Mesendoderm (in vitro differentiated cells): ENCODE measurements around the gene GLI3.

Experiments
- DNase-seq: peaks from one replicate; pipeline ENCODE4 v3.0.0; 2013
- H2AK5ac ChIP-seq: 2 replicates; pipeline ENCODE4 v1.6.1; 2013; ENCODE audit warnings: low read length, inconsistent platforms
- H2BK120ac ChIP-seq: 2 replicates; pipeline ENCODE4 v1.6.1; 2013; ENCODE audit warnings: low read depth, mild to moderate bottlenecking, low read length, moderate library complexity, mixed read lengths
- H2BK15ac ChIP-seq: replicated peaks from 2 replicates; pipeline ENCODE4 v1.6.1; 2013; ENCODE audit warnings: low read depth, mild to moderate bottlenecking, moderate library complexity
- H2BK5ac ChIP-seq: 2 replicates; pipeline ENCODE4 v1.6.1; 2013; ENCODE audit warnings: low read length, inconsistent platforms
- H3K18ac ChIP-seq: 2 replicates; pipeline ENCODE4 v1.6.1; 2013; ENCODE audit warnings: mild to moderate bottlenecking, low read length, mixed read lengths
- H3K23ac ChIP-seq: one replicate; pipeline ENCODE4 v1.6.1; 2013; ENCODE audit warnings: low read length
- H3K27ac ChIP-seq: 2 replicates; pipeline ENCODE4 v1.5.1; 2013; ENCODE audit warnings: low read depth, mild to moderate bottlenecking, inconsistent platforms, low read length, moderate library complexity
- H3K27me3 ChIP-seq: 2 replicates; pipeline ENCODE4 v1.6.1; 2013; ENCODE audit warnings: low read length, control low read depth, mild to moderate bottlenecking, inconsistent platforms; ENCODE audit not compliant: insufficient read depth, poor library complexity
- H3K36me3 ChIP-seq: 2 replicates; pipeline ENCODE4 v1.6.1; 2013; ENCODE audit warnings: low read length, inconsistent platforms; ENCODE audit not compliant: control insufficient read depth, insufficient read depth
- H3K4ac ChIP-seq: one replicate; pipeline ENCODE4 v1.6.1; 2013; ENCODE audit warnings: low read depth, mild to moderate bottlenecking, low read length, moderate library complexity
- H3K4me1 ChIP-seq: 2 replicates; pipeline ENCODE4 v1.6.1; 2013; ENCODE audit warnings: low read depth, low read length, inconsistent platforms; ENCODE audit not compliant: control insufficient read depth
- H3K4me2 ChIP-seq: 2 replicates; pipeline ENCODE4 v1.6.1; 2013; ENCODE audit warnings: low read length
- H3K4me3 ChIP-seq: 2 replicates; pipeline ENCODE4 v1.5.1; 2013; ENCODE audit warnings: mild to moderate bottlenecking, low read length
- H3K56ac ChIP-seq: one replicate; pipeline ENCODE4 v1.6.1; 2013; ENCODE audit warnings: low read length
- H3K79me1 ChIP-seq: 2 replicates; pipeline ENCODE4 v1.6.1; 2013; ENCODE audit warnings: low read length, inconsistent platforms
- H3K79me2 ChIP-seq: 2 replicates; pipeline ENCODE4 v1.6.1; 2013; ENCODE audit warnings: mild to moderate bottlenecking, low read length; ENCODE audit not compliant: control insufficient read depth, insufficient read depth
- H3K9ac ChIP-seq: 2 replicates; pipeline ENCODE4 v1.6.1; 2013; ENCODE audit warnings: low read length, inconsistent platforms
- H4K5ac ChIP-seq: one replicate; pipeline ENCODE4 v1.6.1; 2013; ENCODE audit warnings: low read length
- H4K8ac ChIP-seq: one replicate; pipeline ENCODE4 v1.6.1; 2013; ENCODE audit warnings: low read depth, mild to moderate bottlenecking, control low read depth, low read length, moderate library complexity
- WGBS: extraction: QIAGEN DNeasy Blood & Tissue Kit; methylation state at CpG from one replicate; pipeline ENCODE4 v1.1.7; 2013; ENCODE audit warnings: low lambda C conversion rate, missing lambda C conversion rate; ENCODE audit not compliant: insufficient coverage; ENCODE audit errors: extremely low coverage; 5-methylcytosine and 5-hydroxymethylcytosine counted together

The GLI3 gene

DNA sequence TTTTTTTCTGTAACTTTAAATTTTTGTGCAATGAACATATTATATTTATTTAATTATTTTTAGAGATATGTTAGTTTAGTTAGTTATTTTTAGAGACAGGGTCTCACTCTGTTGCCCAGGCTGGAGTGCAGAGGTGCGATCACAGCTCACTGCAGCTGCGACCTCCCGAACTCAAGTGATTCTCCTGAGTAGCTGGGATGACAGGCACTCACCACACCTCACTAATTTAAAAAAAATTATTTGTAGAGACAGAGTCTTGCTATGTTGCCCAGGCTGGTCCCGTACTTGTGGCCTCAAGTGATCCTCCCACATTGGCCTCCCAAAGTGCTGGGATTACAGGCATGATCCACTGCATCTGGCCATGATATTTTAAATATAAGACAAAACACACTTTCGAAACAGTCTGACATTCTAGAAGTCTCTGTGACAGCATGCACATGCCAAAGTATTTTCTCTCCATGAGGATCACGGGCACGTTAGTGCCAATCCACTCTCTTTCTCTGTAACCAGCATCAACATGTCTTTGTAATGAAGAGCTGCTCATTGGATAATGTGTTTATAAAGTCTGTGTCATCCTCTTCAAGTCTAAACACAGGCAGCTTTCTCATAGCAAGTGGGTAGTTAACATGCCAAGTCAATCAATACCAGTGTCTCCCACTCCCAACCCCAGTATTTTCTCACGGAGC is 137.4 kb downstream of the GLI3 start:
- no peak overlapping the region for H3K4ac ChIP-seq
- no peak overlapping the region for H3K27ac ChIP-seq
- no peak overlapping the region for H3K4me2 ChIP-seq
- no peaks in the 10 kb centered on the region for H3K36me3 ChIP-seq
- WGBS: no CpG with 5 or more reads among the region's 8 CpGs
- H2BK15ac ChIP-seq: no peak overlapping the region
- H3K79me2 ChIP-seq: no peaks in the 10 kb centered on the region
- H3K79me1 ChIP-seq: no peaks in the 10 kb centered on the region
- no peak overlapping the region for H2BK5ac ChIP-seq
- no peak overlapping the region for H4K8ac ChIP-seq
- H3K27me3 ChIP-seq: no peaks in the 10 kb centered on the region
- H3K18ac ChIP-seq: no peak overlapping the region
- H3K23ac ChIP-seq: no peak overlapping the region
- H3K4me3 ChIP-seq: no peak overlapping the region
- no peak overlapping the region for H2BK120ac ChIP-seq
- DNase-seq: no peak
- no peak overlapping the region for H2AK5ac ChIP-seq
- no peak overlapping the region for H3K9ac ChIP-seq
- peaks cover 11% of the 10 kb centered on the region for H3K4me1 ChIP-seq
- no peak overlapping the region for H4K5ac ChIP-seq
- H3K56ac ChIP-seq: no peak overlapping the region

DNA sequence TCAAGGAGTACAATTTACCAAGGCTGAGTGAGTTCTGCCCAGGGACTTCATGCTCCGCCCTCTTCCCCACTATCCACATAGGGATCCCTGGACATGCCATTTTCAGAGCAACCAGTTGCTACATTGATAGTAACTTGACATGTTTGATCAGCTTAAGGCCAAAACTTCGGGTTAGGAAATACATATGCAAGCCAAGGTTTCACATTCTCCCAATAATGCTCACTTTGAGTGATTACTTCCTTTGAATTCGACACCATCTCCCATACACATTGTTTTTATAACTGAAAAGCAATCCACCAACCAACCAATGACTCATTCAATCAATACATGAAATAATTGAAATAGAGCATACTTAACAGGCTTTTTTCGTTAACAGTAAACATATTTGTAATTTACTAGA is 137.9 kb downstream of the GLI3 start:
- Histone ChIP-seq H3K79me1 (no peaks in the 10 kb centered on the region), H4K5ac (no peak overlapping the region), H3K79me2 (no peaks in the 10 kb centered on the region), H2AK5ac (no peak overlapping the region), H2BK15ac (no peak overlapping the region), H3K18ac (no peak overlapping the region), H3K36me3 (no peaks in the 10 kb centered on the region), H3K4ac (no peak overlapping the region), H3K27ac (no peak overlapping the region), H3K4me3 (no peak overlapping the region), H2BK120ac (no peak overlapping the region), H3K4me2 (no peak overlapping the region), H3K4me1 (peaks cover 9% of the 10 kb centered on the region), H3K23ac (no peak overlapping the region), H3K27me3 (no peaks in the 10 kb centered on the region), H2BK5ac (no peak overlapping the region), H3K56ac (no peak overlapping the region), H3K9ac (no peak overlapping the region), H4K8ac (no peak overlapping the region)
- DNase-seq: no peak
- no CpG with 5 or more reads among the region's 4 CpGs for WGBS

- no peak overlapping the region for H2BK120ac ChIP-seq
- H2BK5ac ChIP-seq: no peak overlapping the region
- H3K23ac ChIP-seq: no peak overlapping the region
- no peaks in the 10 kb centered on the region for H3K27me3 ChIP-seq
- no peaks in the 10 kb centered on the region for H3K79me1 ChIP-seq
- H3K18ac ChIP-seq: no peak overlapping the region
- H2BK15ac ChIP-seq: no peak overlapping the region
- H3K9ac ChIP-seq: no peak overlapping the region
- no peak overlapping the region for H3K4me3 ChIP-seq
- no peak overlapping the region for H3K4ac ChIP-seq
- WGBS: no CpG with 5 or more reads among the region's 5 CpGs
- no peak overlapping the region for H2AK5ac ChIP-seq
- no peak overlapping the region for H3K4me2 ChIP-seq
- no peak overlapping the region for H3K27ac ChIP-seq
- no peak overlapping the region for H4K8ac ChIP-seq
- no peaks in the 10 kb centered on the region for H3K79me2 ChIP-seq
- peaks cover 6% of the 10 kb centered on the region for H3K4me1 ChIP-seq
- no peak overlapping the region for H4K5ac ChIP-seq
- DNase-seq: peak; percentile 61
- H3K36me3 ChIP-seq: no peaks in the 10 kb centered on the region
- no peak overlapping the region for H3K56ac ChIP-seq
These were observed 139.3 kb downstream of the GLI3 start for GRCh38 chr7:42097752-42098151.

- Histone ChIP-seq H2BK15ac (no peak overlapping the region), H3K79me1 (no peaks in the 10 kb centered on the region), H3K4me1 (peaks cover 8% of the 10 kb centered on the region), H3K56ac (peak overlapping the region; percentile 53), H2AK5ac (no peak overlapping the region), H2BK5ac (no peak overlapping the region), H3K36me3 (no peaks in the 10 kb centered on the region), H3K23ac (no peak overlapping the region), H4K8ac (no peak overlapping the region), H3K18ac (peak overlapping the region; percentile 13), H3K79me2 (no peaks in the 10 kb centered on the region), H2BK120ac (no peak overlapping the region), H3K27me3 (no peaks in the 10 kb centered on the region), H3K4ac (no peak overlapping the region), H3K9ac (no peak overlapping the region), H3K27ac (no peak overlapping the region), H4K5ac (no peak overlapping the region), H3K4me2 (no peak overlapping the region), H3K4me3 (no peak overlapping the region)
- no CpG with 5 or more reads among the region's 11 CpGs for WGBS
- DNase-seq: peak; percentile 80
These were observed 140.1 kb downstream of the GLI3 start for GRCh38 chr7:42096681-42097561.

DNA sequence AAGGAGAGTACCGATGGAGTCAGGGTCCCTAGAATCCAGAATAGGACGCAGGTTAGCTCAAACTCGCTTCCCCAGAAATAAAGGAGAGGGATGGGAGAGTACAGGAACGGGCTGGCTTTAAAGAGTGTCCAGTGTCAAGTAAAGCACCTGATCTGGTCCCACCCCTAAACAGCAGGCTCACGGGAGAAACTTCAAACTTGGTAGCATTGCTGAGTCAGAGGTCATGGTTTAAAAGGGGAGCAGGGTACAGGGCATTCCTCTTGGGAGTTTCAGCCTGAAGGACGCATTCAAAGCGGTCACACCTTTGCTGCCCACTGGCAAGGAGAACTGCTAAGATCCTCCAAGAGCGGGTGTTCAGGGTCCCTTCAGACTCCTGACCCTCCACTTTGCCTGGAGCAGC is 140.7 kb downstream of the GLI3 start:
- Histone ChIP-seq H2BK15ac (no peak overlapping the region), H3K27me3 (no peaks in the 10 kb centered on the region), H3K36me3 (no peaks in the 10 kb centered on the region), H3K79me2 (no peaks in the 10 kb centered on the region), H3K56ac (no peak overlapping the region), H3K23ac (no peak overlapping the region), H2BK120ac (no peak overlapping the region), H3K18ac (peak overlapping the region; percentile 13), H3K4me2 (no peak overlapping the region), H3K4ac (no peak overlapping the region), H3K9ac (no peak overlapping the region), H3K4me1 (peaks cover 9% of the 10 kb centered on the region), H3K27ac (no peak overlapping the region), H2AK5ac (no peak overlapping the region), H4K5ac (no peak overlapping the region), H2BK5ac (no peak overlapping the region), H3K4me3 (no peak overlapping the region), H4K8ac (no peak overlapping the region), H3K79me1 (no peaks in the 10 kb centered on the region)
- no peak for DNase-seq
- no CpG with 5 or more reads among the region's 8 CpGs for WGBS
